IMR-90 (cell line): Measurements from ENCODE around the gene MLEC. TPM values are rescaled to one million over a fixed set of nuclear protein-coding genes. Genes with fewer than 3 reads are reported as not detected.

ENCODE experiments used
- ATAC-seq: fragments of 200-7000 bp; cut with Tn5 transposase; 2 replicates; pipeline ENCODE4 v1.9.1; 2020; ENCODE audit warnings: low read depth, mild to moderate bottlenecking, moderate library complexity
- BruUV-seq: library from RNA; stranded (reverse); fragments of 400-500 nt; replicated peaks from 2 replicates; lab custom pipeline; 2021; lab: Mats Ljungman, UMichigan
- CTCF ChIA-PET: fragments of 300-600 bp; formaldehyde crosslinking; extraction: SDS; loops from one replicate; lab custom pipeline; 2021; ENCODE audit warnings: antibody characterized with exemption; lab: Yijun Ruan, JAX
- POLR2A ChIA-PET: fragments of 300-600 bp; sonication (Branson Sonifier 250); formaldehyde crosslinking; loops from one replicate; lab custom pipeline; 2022; ENCODE audit warnings: antibody characterized with exemption; ENCODE audit not compliant: unreplicated experiment; lab: Charles Lee
- DNase-seq: peaks from one replicate; pipeline ENCODE4 v3.0.0; 2013
- H2AFZ ChIP-seq: replicated peaks from 2 replicates; pipeline ENCODE3; 2013; ENCODE audit warnings: low read length, mild to moderate bottlenecking; ENCODE audit not compliant: poor library complexity
- H2AK5ac ChIP-seq: 2 replicates; pipeline ENCODE4 v1.6.1; 2013; ENCODE audit warnings: low read depth, low read length, inconsistent platforms
- H2AK9ac ChIP-seq: replicated peaks from 2 replicates; pipeline ENCODE3; 2013; ENCODE audit warnings: mild to moderate bottlenecking, low read depth, low read length, moderate library complexity; ENCODE audit not compliant: poor library complexity
- H2BK120ac ChIP-seq: 2 replicates; pipeline ENCODE4 v1.6.1; 2013; ENCODE audit warnings: low read depth, low read length, inconsistent platforms
- H2BK15ac ChIP-seq: 3 replicates; pipeline ENCODE4 v1.6.1; 2013; ENCODE audit warnings: low read depth, low read length, inconsistent platforms
- H2BK20ac ChIP-seq: 2 replicates; pipeline ENCODE4 v1.6.1; 2013; ENCODE audit warnings: low read depth, mild to moderate bottlenecking, inconsistent platforms, low read length, moderate library complexity
- H2BK5ac ChIP-seq: 2 replicates; pipeline ENCODE4 v1.6.1; 2013; ENCODE audit warnings: mild to moderate bottlenecking, low read depth, low read length, inconsistent platforms; ENCODE audit not compliant: poor library complexity, severe bottlenecking
- H3K14ac ChIP-seq: replicated peaks from 2 replicates; pipeline ENCODE4 v1.6.1; 2013; ENCODE audit warnings: low read depth, low read length, inconsistent platforms
- H3K18ac ChIP-seq: 2 replicates; pipeline ENCODE4 v1.6.1; 2013; ENCODE audit warnings: low read depth, low read length, control low read depth
- H3K23ac ChIP-seq: 2 replicates; pipeline ENCODE4 v1.6.1; 2013; ENCODE audit warnings: low read depth, low read length, inconsistent platforms
- H3K27ac ChIP-seq: 2 replicates; pipeline ENCODE4 v1.5.1; 2013; ENCODE audit warnings: mild to moderate bottlenecking, control low read depth, low read length; ENCODE audit not compliant: insufficient read depth
- H3K27me3 ChIP-seq: 2 replicates; pipeline ENCODE4 v1.6.1; 2013; ENCODE audit warnings: low read length; ENCODE audit not compliant: control insufficient read depth, insufficient read depth
- H3K36me3 ChIP-seq: 2 replicates; pipeline ENCODE4 v1.6.1; 2013; ENCODE audit warnings: low read length, mixed read lengths; ENCODE audit not compliant: control insufficient read depth, insufficient read depth
- H3K4ac ChIP-seq: 2 replicates; pipeline ENCODE4 v1.6.1; 2013; ENCODE audit warnings: low read depth, low read length, inconsistent platforms
- H3K4me1 ChIP-seq: 2 replicates; pipeline ENCODE4 v1.6.1; 2013; ENCODE audit warnings: low read length, mixed read lengths; ENCODE audit not compliant: control insufficient read depth, insufficient read depth
- H3K4me2 ChIP-seq: 2 replicates; pipeline ENCODE4 v1.6.1; 2013; ENCODE audit warnings: low read depth, mild to moderate bottlenecking, control low read depth, low read length, moderate library complexity
- H3K4me3 ChIP-seq: 2 replicates; pipeline ENCODE4 v1.5.1; 2013; ENCODE audit warnings: low read depth, mild to moderate bottlenecking, control low read depth, low read length, moderate library complexity; ENCODE audit not compliant: insufficient read depth
- H3K56ac ChIP-seq: 2 replicates; pipeline ENCODE4 v1.6.1; 2013; ENCODE audit warnings: low read length, inconsistent platforms; ENCODE audit not compliant: insufficient read depth; ENCODE audit errors: extremely low read depth
- H3K79me1 ChIP-seq, 2 experiments: 2 replicates each; pipeline ENCODE4 v1.6.1; 2013; ENCODE audit warnings: low read length in 2 of 2, inconsistent platforms in 1 of 2, low read depth in 1 of 2
- H3K9ac ChIP-seq: 2 replicates; pipeline ENCODE4 v1.6.1; 2013; ENCODE audit warnings: low read depth, low read length, control low read depth
- H3K9me1 ChIP-seq: 2 replicates; pipeline ENCODE4 v1.6.1; 2013; ENCODE audit warnings: low read length, inconsistent platforms; ENCODE audit not compliant: insufficient read depth
- H3K9me3 ChIP-seq: 2 replicates; pipeline ENCODE4 v1.6.1; 2013; ENCODE audit warnings: low read length; ENCODE audit not compliant: control insufficient read depth, insufficient read depth
- H4K20me1 ChIP-seq: 2 replicates; pipeline ENCODE4 v1.6.1; 2013; ENCODE audit warnings: low read length, inconsistent platforms; ENCODE audit not compliant: insufficient read depth
- H4K5ac ChIP-seq: 2 replicates; pipeline ENCODE4 v1.6.1; 2013; ENCODE audit warnings: mild to moderate bottlenecking, low read depth, low read length, control low read depth
- H4K8ac ChIP-seq, 2 experiments: 2 replicates each; pipeline ENCODE4 v1.6.1; 2013; ENCODE audit warnings: low read depth in 2 of 2, low read length in 2 of 2, control low read depth in 1 of 2, inconsistent platforms in 1 of 2
- H4K91ac ChIP-seq: 2 replicates; pipeline ENCODE4 v1.6.1; 2013; ENCODE audit warnings: low read depth, low read length, inconsistent platforms; ENCODE audit not compliant: insufficient read depth
- BHLHE40 ChIP-seq: fragments of 150-350 bp; IDR thresholded peaks from 2 replicates; pipeline ENCODE4 v1.6.1; 2016; ENCODE audit warnings: mild to moderate bottlenecking, low read depth, low read length
- CEBPB ChIP-seq: IDR thresholded peaks from 2 replicates; pipeline ENCODE4 v1.6.1; 2012; ENCODE audit warnings: low read depth, low read length, improper control_type of control experiment
- CHD1 ChIP-seq: IDR thresholded peaks from 2 replicates; pipeline ENCODE4 v1.6.1; 2012; ENCODE audit warnings: low read depth, low read length, improper control_type of control experiment
- ELK1 ChIP-seq: fragments of 150-350 bp; IDR thresholded peaks from 2 replicates; pipeline ENCODE4 v1.6.1; 2016; ENCODE audit warnings: low read depth, mild to moderate bottlenecking, low read length, moderate library complexity, borderline replicate concordance
- FOS ChIP-seq: fragments of 150-350 bp; IDR thresholded peaks from 2 replicates; pipeline ENCODE4 v1.6.1; 2016; ENCODE audit warnings: low read depth, low read length
- MAFK ChIP-seq: IDR thresholded peaks from 2 replicates; pipeline ENCODE4 v1.6.1; 2012; ENCODE audit warnings: low read depth, low read length, improper control_type of control experiment
- MAZ ChIP-seq: IDR thresholded peaks from 2 replicates; pipeline ENCODE4 v1.6.1; 2012; ENCODE audit warnings: low read depth, mild to moderate bottlenecking, low read length, improper control_type of control experiment, moderate library complexity, borderline replicate concordance
- MXI1 ChIP-seq: IDR thresholded peaks from 2 replicates; pipeline ENCODE4 v1.6.1; 2012; ENCODE audit warnings: low read depth, mild to moderate bottlenecking, low read length, moderate library complexity, borderline replicate concordance
- NFE2L2 ChIP-seq: fragments of 150-350 bp; IDR thresholded peaks from 2 replicates; pipeline ENCODE4 v1.6.1; 2016; ENCODE audit warnings: low read depth, mild to moderate bottlenecking, low read length
- POLR2A ChIP-seq: IDR thresholded peaks from 2 replicates; pipeline ENCODE4 v1.6.1; 2012; ENCODE audit warnings: mild to moderate bottlenecking, low read depth, low read length
- RAD21 ChIP-seq: IDR thresholded peaks from 2 replicates; pipeline ENCODE4 v1.6.1; 2012; ENCODE audit warnings: low read length, improper control_type of control experiment
- RCOR1 ChIP-seq: IDR thresholded peaks from 2 replicates; pipeline ENCODE4 v1.6.1; 2012; ENCODE audit warnings: mild to moderate bottlenecking, low read length, improper control_type of control experiment; ENCODE audit not compliant: insufficient replicate concordance
- RFX5 ChIP-seq: IDR thresholded peaks from 2 replicates; pipeline ENCODE4 v1.8.0; 2012; ENCODE audit warnings: low read depth, mild to moderate bottlenecking, low read length, moderate library complexity
- SMC3 ChIP-seq: fragments of 150-350 bp; IDR thresholded peaks from 2 replicates; pipeline ENCODE4 v1.6.1; 2016; ENCODE audit warnings: low read depth, mild to moderate bottlenecking, antibody characterized with exemption, low read length, moderate library complexity
- WGBS, 2 experiments: methylation state at CpG; one replicate each; pipeline versions ENCODE4 v1.1.5 to v1.1.7; 2013; ENCODE audit warnings: missing lambda C conversion rate in 2 of 2; ENCODE audit not compliant: insufficient read length in 1 of 2; ENCODE audit errors: extremely low coverage in 2 of 2; 5-methylcytosine and 5-hydroxymethylcytosine counted together
- dilution Hi-C: fragments of 300-500 bp; cut with HindIII; formaldehyde crosslinking; loops from one replicate; pipeline ENCODE4 v1.14.3; 2018; ENCODE audit warnings: low sequenced_read_pairs; ENCODE audit not compliant: unreplicated experiment
- in situ Hi-C: fragments of 300-500 bp; cut with MboI; formaldehyde crosslinking; loops from 3 replicates; pipeline ENCODE4 v1.14.3; 2019; ENCODE audit warnings: low sequenced_read_pairs, inconsistent platforms, mixed read lengths
- intact Hi-C: fragments of 100-400 bp; cut with micrococcal nuclease; formaldehyde crosslinking; loops from 2 replicates; pipeline ENCODE4 v1.10.0; 2022
- polyA plus RNA-seq, 3 experiments: library from polyadenylated mRNA; depleted of rRNA; stranded (reverse); fragments of >200 nt; gene quantifications; 2 replicates each; pipeline ENCODE4 v1.2.3, GENCODE V29; 2012; ENCODE audit warnings: low replicate concordance in 1 of 3
- total RNA-seq: library from RNA; depleted of rRNA; stranded (reverse); fragments of >200 nt; gene quantifications from 2 replicates; pipeline ENCODE4 v1.2.3, GENCODE V29; 2012
- TF ChIP-seq, protein P1 (sequence below): fragments of 150-350 bp; IDR thresholded peaks from 2 replicates; pipeline ENCODE4 v1.6.1; 2017; ENCODE audit warnings: mild to moderate bottlenecking, antibody characterized with exemption, low read length, low read depth
- TF ChIP-seq, protein P2 (sequence below): conservative IDR thresholded peaks from 2 replicates; pipeline ENCODE4 v1.5.1; 2012; ENCODE audit warnings: mild to moderate bottlenecking, low read depth, low read length, improper control_type of control experiment

The MLEC gene
- total and polyA plus RNA-seq, 2 of the 4 experiments (the other 2 are of a cell fraction) = 44.1 to 137 TPM

- H3K56ac ChIP-seq = no peak overlapping the region
- dilution Hi-C loops = no loop called here
- no peak overlapping the region for H3K4ac ChIP-seq
- H3K23ac ChIP-seq = no peak overlapping the region
- H3K27ac ChIP-seq = no peak overlapping the region
- H3K9ac ChIP-seq = no peak overlapping the region
- H3K9me1 ChIP-seq = peaks cover 24% of the 10 kb centered on the region
- no peak overlapping the region for H2AFZ ChIP-seq
- TF ChIP-seq MAZ (no peak), RCOR1 (no peak), MAFK (no peak), CEBPB (no peak), BHLHE40 (no peak), FOS (no peak), RAD21 (no peak), CHD1 (no peak), POLR2A (no peak), MXI1 (no peak), ELK1 (no peak), RFX5 (no peak), NFE2L2 (no peak), SMC3 (no peak)
- TF ChIP-seq, protein P1, sequence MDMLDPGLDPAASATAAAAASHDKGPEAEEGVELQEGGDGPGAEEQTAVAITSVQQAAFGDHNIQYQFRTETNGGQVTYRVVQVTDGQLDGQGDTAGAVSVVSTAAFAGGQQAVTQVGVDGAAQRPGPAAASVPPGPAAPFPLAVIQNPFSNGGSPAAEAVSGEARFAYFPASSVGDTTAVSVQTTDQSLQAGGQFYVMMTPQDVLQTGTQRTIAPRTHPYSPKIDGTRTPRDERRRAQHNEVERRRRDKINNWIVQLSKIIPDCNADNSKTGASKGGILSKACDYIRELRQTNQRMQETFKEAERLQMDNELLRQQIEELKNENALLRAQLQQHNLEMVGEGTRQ = no peak
- TF ChIP-seq, protein P2, sequence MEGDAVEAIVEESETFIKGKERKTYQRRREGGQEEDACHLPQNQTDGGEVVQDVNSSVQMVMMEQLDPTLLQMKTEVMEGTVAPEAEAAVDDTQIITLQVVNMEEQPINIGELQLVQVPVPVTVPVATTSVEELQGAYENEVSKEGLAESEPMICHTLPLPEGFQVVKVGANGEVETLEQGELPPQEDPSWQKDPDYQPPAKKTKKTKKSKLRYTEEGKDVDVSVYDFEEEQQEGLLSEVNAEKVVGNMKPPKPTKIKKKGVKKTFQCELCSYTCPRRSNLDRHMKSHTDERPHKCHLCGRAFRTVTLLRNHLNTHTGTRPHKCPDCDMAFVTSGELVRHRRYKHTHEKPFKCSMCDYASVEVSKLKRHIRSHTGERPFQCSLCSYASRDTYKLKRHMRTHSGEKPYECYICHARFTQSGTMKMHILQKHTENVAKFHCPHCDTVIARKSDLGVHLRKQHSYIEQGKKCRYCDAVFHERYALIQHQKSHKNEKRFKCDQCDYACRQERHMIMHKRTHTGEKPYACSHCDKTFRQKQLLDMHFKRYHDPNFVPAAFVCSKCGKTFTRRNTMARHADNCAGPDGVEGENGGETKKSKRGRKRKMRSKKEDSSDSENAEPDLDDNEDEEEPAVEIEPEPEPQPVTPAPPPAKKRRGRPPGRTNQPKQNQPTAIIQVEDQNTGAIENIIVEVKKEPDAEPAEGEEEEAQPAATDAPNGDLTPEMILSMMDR = no peak
- in situ Hi-C loops = no loop called here
- H3K4me1 ChIP-seq = peaks cover 3% of the 10 kb centered on the region
- peaks cover 38% of the 10 kb centered on the region for H4K20me1 ChIP-seq
- DNase-seq (no peak), ATAC-seq (no peak)
- H3K14ac ChIP-seq = no peak overlapping the region
- no peak overlapping the region for H3K4me3 ChIP-seq
- no peaks in the 10 kb centered on the region for H3K9me3 ChIP-seq
- H3K18ac ChIP-seq = no peak overlapping the region
- H3K4me2 ChIP-seq = no peak overlapping the region
- ChIA-PET POLR2A (no interaction called here), CTCF (no interaction called here)
- H4K91ac ChIP-seq = no peak overlapping the region
- H2BK5ac ChIP-seq = no peak overlapping the region
- H2BK15ac ChIP-seq = no peak overlapping the region
- BruUV-seq = no TSS peak
- no peaks in the 10 kb centered on the region for H3K27me3 ChIP-seq
- H2AK9ac ChIP-seq = no peak overlapping the region
- peaks cover 53% of the 10 kb centered on the region for H3K36me3 ChIP-seq
- no peak overlapping the region for H2BK120ac ChIP-seq
- no peak overlapping the region for H4K8ac ChIP-seq
- no peak overlapping the region for H2BK20ac ChIP-seq
- intact Hi-C loops = no loop called here
- H4K5ac ChIP-seq = no peak overlapping the region
- 83% methylated on average over 2 of the region's 6 CpGs; no CpG with 5 or more reads in 1 of the 2 experiments for WGBS, 2 experiments
- no peak overlapping the region for H2AK5ac ChIP-seq
- H3K79me1 ChIP-seq = peaks cover 23 to 44% of the 10 kb centered on the region in 2 experiments
These were observed 9.7 kb downstream of the MLEC start for GRCh38 chr12:120696626-120697025.
